GM06990 (cell line): ENCODE results near the gene IER2.
"Not testable (repeated sequence)": the region's sequence is repeated elsewhere in the genome, so short reads cannot be mapped to it uniquely, and the experiment has no call there.

ENCODE experiments used
- DNase-seq: peaks from one replicate; pipeline ENCODE4 v3.0.0-alpha.2; 2011; ENCODE audit not compliant: insufficient read length; ENCODE audit errors: extremely low read depth
- H3K27me3 ChIP-seq: replicated peaks from 2 replicates; pipeline ENCODE4 v1.6.0; 2011; ENCODE audit warnings: low read length; ENCODE audit not compliant: control insufficient read depth, insufficient read depth
- H3K36me3 ChIP-seq: 2 replicates; pipeline ENCODE4 v1.5.1; 2011; ENCODE audit warnings: low read length; ENCODE audit not compliant: control insufficient read depth, insufficient read depth
- H3K4me3 ChIP-seq: replicated peaks from 2 replicates; pipeline ENCODE4 v1.5.1; 2011; ENCODE audit warnings: low read depth, mild to moderate bottlenecking, control low read depth, low read length
- TF ChIP-seq, protein P1 (sequence below): IDR thresholded peaks from 2 replicates; pipeline ENCODE4 v1.5.1; 2011; ENCODE audit warnings: low read length, control low read depth, mild to moderate bottlenecking, inconsistent platforms; ENCODE audit not compliant: insufficient read depth, poor library complexity, severe bottlenecking

IER2 gene

DNA sequence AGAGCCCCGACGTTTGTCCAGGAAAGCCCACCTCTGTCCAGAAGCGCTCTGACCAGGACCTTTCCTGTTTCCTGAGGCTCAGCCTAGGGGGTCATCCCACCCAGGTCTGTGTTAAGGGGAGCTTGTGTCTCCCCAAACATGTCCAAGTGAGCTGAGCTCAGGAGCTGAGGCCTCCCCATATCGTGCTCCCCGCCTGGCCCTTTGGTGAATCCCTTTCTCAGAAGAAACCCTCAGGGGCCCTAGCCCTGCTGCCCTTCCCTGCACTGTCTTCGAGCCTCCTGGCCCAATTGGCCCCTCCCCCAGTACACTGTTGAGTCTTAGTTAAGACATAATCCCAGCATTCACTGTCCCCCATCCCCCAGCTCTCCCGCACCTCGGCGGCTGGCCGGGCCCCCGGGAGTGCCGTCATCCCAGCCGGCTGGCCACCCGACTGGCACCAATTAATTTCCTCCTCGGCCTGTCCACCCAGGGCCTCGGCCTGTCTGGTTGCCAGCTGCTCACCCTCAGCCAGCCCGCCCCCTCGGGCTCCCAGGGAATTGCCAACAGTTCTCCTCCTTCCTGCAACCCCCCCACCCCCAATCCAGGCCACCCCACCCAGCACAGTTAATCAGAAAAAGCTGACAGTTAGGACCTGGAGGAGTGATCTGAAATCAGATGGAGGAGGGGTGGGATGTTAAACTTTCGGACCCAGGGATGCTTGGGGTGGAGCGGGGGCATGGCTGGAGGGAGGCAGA lies 13.6 kb downstream of the IER2 start:
- Histone ChIP-seq H3K4me3 (no peak overlapping the region), H3K27me3 (no peaks in the 10 kb centered on the region), H3K36me3 (no peaks in the 10 kb centered on the region)
- peak; percentile 68 for DNase-seq
- TF ChIP-seq, protein P1, sequence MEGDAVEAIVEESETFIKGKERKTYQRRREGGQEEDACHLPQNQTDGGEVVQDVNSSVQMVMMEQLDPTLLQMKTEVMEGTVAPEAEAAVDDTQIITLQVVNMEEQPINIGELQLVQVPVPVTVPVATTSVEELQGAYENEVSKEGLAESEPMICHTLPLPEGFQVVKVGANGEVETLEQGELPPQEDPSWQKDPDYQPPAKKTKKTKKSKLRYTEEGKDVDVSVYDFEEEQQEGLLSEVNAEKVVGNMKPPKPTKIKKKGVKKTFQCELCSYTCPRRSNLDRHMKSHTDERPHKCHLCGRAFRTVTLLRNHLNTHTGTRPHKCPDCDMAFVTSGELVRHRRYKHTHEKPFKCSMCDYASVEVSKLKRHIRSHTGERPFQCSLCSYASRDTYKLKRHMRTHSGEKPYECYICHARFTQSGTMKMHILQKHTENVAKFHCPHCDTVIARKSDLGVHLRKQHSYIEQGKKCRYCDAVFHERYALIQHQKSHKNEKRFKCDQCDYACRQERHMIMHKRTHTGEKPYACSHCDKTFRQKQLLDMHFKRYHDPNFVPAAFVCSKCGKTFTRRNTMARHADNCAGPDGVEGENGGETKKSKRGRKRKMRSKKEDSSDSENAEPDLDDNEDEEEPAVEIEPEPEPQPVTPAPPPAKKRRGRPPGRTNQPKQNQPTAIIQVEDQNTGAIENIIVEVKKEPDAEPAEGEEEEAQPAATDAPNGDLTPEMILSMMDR: no peak

DNA sequence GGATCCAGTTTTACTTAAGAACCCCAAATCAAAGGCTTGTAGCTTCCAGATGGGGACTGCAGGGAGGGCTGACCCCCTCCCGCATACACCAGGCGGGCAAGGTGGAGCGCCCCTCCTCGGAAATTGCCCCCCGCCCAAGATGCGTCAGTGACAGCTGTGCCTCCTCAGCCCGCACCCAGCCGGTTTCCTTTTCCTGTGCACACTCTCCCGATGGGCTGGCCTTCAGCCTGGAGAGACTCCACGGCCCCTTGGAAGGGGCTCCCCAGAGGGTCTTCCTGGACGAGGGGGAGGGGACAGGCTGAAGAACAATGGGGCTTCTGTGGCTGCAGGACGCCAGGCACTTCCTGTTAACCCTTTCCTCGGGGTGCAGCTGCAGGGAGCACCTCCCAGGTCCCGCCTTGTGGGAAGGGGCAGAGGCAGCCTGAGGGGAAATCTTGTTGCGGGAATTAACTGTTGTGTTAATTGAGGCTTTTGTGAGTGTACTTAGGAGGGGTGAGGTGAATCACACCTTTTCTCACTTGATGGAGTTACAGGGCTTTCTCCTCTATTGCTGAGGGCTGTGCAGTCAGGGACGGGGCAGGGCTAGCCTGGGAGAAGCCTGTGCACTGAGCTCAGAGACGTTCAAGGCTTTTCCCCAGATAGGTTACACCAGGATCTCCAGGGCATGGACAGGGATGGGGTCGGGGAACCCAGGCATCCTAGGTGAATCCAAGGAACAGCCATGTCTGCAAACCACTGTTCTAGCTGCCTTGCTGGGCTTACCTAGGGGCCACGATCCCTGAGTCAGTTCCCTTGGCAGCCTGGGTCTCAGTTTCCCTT lies 14.3 kb downstream of the IER2 start:
- DNase-seq: peak; percentile 53
- TF ChIP-seq, protein P1: no peak

DNA sequence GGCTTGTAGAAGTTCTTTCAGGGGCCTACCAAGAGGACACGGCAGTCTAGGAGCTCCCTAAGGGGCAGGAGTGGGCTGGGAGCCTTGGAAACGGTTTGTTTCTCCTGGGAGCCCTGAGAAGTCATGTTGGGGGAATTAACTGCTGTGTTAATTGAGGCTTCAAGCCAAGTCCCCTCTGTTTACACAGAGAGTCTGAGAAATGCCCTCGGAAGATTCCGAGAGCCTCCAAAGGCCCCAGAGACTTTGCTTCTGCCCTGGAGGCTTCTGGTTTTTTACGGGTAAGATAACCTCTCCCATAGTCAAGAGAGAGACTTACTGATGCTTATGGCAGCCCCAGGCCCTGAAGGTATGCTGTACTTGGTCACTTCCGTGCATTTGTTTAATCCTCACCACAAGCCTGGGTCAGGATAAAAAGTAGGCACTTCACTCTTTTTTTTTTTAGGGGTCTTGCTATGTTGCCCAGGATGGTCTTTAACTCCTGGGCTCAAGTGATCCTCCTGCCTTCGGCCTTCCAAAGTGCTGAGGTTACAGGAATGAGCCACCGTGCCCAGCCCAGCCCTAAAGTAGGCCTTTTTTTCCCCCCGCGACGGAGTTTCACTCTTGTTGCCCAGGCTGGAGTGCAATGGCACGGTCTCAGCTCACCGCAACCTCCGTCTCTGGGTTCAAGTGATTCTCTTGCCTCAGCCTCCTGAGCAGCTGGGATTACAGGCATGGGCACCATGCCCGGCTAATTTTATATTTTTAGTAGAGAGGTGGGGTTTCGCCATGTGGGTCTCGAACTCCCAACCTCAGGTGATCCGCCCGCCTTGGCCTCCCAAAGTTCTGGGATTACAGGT lies 15.2 kb downstream of the IER2 start:
- TF ChIP-seq, protein P1: no peak
- H3K4me3 ChIP-seq: no peak overlapping the region
- no peaks in the 10 kb centered on the region for H3K36me3 ChIP-seq
- no peaks in the 10 kb centered on the region for H3K27me3 ChIP-seq
- DNase-seq: no peak

More for the DNA sequence above, 14.3 kb downstream of the IER2 start:
- H3K4me3 ChIP-seq: peak overlapping the region; percentile 15
- no peaks in the 10 kb centered on the region for H3K27me3 ChIP-seq
- no peaks in the 10 kb centered on the region for H3K36me3 ChIP-seq

DNA sequence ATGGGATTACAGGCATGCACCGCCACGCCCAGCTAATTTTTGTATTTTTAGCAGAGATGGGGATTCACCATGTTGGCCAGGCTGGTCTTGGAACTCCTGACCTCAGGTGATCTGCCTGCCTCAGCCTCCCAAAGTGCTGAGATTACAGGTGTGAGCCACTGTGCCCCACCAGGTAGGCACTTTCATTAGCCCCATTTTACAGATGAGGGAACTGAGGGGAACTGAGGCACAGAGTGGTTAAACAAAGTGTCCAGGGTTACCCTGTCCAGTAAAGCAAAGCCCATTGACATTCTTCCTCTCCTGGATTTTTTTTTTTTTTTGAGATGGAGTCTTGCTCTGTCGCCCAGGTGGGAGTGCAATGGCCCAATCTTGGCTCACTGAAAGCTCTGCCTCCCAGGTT lies 15.9 kb downstream of the IER2 start:
- not testable (repeated sequence) for DNase-seq, H3K36me3 ChIP-seq, H3K4me3 ChIP-seq, H3K27me3 ChIP-seq

DNA sequence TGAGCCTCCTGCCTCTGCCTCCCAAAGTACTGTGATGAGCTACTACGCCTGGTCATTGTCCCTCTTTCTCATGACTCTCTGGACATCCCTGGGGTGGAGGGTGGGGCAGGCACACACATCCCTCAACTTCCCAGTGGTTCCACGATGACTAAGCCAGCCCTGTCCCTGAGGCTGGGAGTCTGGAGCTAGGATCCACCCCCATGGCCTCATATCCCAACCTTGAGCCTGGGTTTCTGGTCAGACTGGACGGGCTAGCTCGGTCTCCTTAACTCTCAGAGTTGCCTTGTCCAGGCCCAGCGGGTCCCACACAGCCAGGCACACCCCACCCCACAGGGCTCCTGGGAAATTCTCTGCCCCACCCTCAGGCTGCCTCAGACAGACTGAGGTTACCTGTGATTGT lies 19.6 kb downstream of the IER2 start:
- H3K36me3 ChIP-seq: no peaks in the 10 kb centered on the region
- no peak for DNase-seq
- no peak overlapping the region for H3K4me3 ChIP-seq
- no peaks in the 10 kb centered on the region for H3K27me3 ChIP-seq
- TF ChIP-seq, protein P1: no peak
